GM18520 (cell line): ENCODE results near the gene WWC1.

Experiments
- ATAC-seq: cut with Tn5 transposase; IDR thresholded peaks from one replicate; pipeline ENCODE4 v1.9.1; 2021; ENCODE audit not compliant: unreplicated experiment

The WWC1 gene

DNA sequence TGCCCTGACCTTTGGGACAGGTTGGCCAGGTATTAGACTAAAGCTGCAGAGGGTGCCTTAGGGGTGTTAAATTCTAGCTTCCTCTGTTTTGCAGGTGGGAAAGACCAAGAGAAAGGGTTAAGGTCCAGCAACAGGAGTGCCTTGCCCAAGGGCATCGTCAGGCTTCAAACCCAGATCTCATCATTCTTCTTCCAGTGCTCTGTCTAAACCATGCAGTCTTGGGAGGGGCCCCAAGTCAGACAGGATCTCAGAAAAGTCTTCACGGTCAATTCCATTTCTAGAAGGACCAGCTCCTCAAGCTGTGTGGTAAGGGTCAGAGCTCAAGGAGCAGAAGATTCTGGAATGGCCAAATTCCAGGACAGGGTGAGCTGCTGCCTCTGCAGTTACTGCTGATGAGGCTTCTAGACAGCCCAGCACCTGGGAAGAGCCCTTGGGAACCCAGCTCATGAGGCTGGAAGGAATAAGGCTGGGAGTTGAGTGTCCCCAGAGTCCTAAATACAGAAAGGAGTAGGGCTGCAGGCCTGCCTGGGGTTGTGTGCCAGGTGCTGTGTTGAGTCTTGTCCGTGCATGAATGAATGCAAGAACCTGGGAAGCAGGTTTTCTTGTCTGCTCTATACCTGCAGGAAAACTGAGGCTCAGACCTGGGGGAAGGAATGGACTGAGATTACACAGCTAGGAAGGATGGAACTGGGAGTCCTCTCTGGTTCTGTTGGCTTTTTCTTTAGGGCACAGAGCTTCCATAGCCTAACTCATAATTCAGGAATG, 69.3 kb downstream of the WWC1 start:
- no peak for ATAC-seq

DNA sequence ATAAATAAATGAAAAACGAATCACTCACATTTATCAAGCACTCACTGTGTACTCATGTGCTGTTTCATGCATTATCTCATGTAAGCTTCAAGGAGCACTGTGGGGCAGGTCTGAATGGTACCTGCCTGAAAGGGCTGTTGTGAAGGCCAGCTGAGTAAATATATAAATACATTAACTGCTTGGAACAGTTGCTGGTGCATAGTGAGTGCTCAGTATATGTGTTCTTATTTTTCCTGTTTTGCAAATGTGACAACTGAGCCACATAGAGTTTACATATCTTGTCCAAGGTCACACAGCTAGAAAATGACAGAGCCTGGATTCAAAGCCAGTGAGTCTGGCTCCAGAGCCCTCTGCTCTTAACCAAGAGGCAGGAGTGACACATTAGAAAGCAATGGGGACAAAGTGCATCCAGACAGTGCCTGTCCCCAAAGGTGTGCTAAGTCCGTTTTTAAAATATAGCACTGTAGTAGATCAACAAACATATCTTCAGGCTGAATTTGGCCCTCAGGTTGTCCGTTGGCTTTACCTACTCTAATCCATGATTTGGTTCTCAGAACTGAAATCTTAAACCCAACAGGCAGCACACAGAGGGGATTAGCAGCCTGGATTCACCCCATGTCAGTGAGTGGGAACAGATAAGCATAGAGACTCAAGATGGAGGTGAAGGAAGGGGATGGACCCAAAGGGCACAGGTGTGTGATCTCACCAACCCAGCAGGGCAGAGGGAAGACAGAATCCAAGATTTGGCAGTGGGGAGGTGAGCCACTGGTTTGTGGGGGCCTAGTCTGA, 70.8 kb downstream of the WWC1 start:
- no peak for ATAC-seq

DNA sequence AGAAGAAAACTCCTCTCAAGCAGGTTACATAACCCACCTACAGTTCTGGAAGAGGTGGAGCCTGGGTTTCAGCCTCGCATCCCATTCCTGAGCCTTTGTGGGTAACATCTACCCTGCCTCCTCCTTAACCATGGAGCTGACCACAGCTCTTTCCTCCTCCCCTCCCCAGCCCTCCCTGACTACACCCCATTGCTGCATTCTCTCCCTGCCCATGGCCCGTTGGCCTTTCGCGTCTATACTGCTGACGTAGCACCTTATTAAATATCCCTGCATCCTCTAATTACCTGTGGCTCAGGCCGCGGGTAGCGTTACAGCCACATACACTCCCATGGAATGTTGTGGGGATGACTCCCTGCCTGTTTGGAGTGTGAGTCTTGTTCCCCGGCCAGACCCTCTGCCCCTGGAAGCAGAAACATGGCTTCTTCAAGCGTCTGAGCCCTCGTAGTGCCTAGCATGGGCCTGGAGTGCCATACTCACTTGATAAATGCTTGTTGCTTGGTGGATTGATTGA, 72.8 kb downstream of the WWC1 start:
- ATAC-seq = no peak

DNA sequence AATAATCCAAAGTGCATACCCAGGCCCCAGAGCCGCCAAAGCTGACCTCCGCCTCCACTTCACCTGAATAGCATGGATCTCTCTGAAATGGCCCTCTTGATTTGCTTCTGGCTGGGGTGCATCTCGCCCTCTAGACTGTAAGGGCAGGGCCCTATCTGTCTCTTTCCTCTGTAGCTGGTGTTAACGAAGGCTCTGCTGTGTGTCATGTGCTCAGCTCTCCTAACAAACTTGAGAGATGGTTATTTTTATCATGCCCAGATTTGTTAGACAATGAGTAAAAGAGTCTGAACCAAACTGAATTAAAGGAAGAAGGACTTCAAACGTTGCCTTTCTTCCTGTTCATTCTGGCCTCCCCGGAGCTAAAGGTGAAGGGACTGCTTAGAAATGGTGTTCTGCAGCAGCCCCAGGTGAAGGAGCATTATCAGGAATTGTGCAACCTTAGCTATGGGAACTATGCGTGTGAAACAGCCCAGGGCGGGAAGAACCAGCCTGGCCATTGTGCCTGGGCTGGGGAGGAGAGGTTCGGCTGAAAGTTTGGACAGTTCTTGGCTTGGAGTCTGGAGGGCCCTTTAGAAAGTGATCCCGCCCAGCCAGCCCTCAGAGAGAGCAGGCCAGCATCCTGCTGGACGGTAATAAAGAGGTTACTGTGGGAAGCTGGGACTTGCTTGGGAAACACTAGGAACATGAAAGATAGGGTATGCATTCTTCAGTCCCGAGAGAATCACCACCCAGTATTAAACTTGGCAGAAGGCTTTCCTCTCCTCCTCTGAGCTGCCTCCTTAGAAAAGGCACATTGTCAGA, 73.5 kb downstream of the WWC1 start:
- no peak for ATAC-seq

DNA sequence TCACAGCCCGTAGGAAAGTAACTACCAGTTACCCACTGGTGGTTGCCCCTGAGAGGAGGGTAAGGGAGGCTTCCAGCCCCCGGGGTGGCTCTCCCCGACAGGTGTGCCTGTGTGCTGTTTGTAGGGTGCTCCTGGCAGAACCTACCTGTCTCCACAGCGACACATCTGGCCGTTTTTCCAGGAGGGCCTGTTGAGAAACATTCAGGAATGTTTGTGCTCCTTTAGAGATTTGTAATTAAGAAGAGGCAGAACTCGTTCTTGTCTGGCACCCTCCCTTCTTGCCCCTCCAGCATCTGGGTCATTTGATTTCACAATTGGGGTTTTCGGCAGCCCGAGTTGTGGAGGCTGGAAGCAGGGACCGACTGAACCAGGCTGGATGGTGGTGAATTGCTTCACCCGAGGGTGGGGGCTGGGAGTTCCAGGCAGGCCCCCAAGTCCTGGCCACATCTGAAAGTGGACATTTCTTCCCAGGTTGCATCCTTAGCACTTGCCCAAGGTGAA, 74.2 kb downstream of the WWC1 start:
- no peak for ATAC-seq

DNA sequence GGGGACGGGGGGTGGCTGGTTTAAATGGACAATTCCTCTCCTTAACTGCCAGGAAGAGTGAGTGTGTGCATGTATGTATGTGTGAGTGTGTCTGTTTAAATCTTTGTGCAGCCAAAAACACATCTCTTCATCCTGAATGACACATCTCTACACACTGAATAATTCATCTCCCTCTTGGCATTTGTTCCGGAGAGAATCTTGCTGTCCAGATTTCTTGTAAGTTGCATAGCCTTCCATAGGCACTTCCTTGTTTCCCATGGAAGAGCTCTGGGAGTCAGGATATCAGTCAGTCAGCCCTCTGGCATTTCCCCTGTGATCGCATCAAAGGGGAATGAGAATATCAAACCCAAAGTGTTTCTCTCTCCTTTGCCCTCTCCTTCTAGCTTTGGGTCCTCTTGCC, 74.7 kb downstream of the WWC1 start:
- ATAC-seq = no peak

DNA sequence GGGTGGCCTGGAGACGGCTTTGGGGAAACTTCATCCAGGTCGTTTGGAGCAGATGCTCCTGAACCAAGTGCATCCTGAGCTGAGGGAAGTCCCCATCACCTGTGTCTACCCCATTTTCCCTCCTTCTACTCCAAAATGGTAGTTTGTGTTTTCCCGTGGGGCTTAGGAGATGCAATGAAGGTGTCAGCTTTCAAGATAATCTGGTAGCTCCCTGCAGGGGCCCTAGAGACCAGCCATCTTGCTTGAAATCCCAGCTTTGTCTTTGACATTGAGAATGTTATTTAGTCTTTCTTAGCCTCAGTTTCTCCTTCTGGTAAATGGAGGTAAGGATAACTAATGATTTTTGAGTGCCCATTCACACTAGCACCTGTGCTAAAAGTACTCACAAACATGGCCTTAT, 77.4 kb downstream of the WWC1 start:
- ATAC-seq = no peak

DNA sequence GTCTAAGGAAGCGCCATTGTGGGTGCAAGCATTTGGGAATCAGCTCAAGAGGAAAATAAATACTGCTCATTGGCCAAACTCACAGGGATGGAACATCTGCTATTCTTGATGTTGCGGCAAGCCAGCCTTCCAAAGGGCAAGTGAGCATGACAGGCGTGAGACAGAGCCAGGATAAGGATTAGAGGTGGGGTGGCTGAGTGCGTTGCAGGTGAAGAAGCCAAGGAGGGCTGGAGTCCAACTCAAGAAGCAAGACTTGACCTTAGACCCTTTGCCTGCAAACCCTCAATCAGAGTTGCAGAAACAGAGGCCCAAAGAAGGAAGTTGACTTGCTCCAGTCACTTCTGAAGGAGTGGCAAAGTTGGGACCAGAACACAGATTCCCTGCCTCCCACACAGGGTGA, 79.4 kb downstream of the WWC1 start:
- no peak for ATAC-seq

DNA sequence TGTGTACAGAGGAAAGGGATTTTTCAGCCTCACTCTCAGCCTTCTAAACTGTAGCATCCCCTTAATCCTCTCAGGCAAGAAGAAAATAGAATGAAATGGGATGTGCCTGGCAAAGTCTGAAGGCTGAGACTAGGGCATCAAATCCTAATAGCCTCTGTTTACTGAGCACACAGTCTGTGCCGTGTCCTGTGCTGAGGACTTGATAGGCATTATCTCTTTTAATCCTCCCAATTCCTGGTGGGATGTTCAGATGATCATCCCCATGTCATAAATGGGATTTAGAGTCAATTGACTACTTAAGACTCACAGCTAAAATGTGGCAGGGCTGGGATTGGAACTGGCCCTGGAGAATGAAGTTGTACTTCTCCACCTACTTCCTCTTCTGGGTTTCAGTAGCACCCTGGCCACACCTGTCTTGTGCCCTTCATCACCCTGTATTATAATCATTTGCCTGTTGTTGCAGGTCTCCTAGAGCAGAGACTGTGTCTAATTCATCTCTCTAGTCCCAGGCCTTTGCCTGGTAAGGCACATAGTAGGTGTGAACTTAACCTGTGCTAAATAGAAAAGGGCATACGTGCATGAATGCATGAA, 81.0 kb downstream of the WWC1 start:
- no peak for ATAC-seq

DNA sequence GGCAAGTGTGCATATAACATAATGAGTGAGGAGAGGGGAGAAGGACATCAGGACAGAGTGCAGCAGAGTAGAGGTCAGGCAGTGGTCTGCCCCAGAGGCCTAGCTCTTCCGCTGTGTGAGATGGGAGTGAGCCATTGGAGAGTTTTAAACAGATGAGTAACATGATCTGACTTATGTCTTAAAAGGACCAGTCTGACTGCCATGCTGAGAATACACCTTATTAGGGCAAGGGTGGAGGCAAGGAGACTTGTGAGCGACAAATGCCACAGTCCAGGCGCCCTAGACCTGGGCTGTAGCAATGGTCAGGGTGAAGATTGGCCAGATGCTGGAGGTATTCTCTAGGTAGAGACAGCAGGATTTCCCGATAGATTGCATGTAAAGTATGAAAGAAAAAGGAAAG, 83.1 kb downstream of the WWC1 start:
- ATAC-seq = no peak

DNA sequence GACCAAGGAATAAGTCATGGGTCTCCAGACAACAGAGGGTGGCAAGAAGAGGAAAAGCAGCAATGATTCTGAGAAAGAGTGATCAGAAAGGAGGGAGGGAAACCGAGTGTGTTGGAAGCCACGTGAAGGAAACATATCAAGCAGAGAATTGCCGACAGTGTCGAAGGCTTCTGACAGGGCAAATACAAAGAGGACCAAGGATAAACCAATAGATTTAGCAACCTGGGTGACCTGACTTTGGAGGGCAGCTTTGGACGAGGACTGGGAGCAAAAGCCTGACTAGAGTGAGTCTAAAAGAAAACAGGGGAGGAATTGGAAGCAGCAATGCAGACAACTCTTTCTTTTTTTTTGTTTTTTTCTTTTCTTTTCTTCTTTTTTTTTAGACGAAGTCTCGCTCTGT, 83.8 kb downstream of the WWC1 start:
- ATAC-seq = no peak

DNA sequence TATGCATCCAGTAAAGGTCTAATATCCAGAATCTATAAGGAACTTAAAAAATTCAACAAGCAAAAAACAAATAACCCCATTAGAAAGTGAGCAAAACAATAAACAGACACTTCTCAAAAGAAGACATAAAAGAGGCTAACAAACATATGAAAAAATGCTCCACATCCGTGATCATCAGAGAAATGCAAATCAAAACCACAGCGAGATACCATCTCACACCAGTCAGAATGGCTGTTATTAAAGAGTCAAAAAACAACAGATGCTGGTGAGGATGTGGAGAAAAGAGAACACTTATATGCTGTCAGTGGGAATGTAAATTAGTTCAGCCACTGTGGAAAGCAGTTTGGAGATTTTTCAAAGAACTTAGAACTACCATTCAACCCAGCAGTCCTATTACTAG, 86.1 kb downstream of the WWC1 start:
- ATAC-seq = no peak

DNA sequence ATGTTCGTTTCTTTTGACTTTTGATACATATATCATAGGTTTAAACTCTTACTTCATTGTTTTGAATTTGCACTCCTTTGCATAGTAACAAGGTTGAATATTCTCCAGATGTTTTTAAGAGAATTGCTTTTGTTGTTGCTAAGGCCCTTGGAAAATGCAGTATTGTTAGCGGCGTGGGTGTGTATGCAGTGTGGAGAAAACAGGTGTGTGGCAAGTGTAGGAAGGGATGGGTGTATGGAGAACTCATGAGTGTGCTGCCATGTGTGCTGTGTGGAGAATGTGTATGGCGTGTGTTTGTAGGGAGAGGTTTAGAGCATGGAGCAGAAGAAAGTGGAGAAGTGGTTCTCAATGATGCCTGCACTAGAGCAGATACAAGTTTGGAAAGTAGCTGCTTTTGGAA, 87.3 kb downstream of the WWC1 start:
- no peak for ATAC-seq

DNA sequence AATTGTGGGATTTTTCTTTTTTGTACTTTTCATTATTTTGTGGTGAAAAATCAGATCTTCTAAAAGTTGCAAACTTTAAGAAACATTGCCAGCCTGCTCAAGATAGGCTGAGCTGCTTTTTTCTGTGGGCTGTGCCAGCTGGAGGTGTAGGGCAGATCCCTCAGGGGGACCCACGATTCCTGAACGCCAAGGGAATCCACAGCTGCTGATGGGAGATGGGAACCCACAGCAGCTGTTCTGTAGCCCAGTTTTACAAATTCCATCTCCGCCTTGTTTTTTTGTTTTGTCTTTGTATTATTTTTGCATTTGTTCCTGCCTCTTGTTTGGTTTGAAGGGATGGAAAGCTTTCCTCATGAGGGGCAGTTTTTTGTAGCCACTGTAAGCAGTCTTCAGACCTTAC, 91.0 kb downstream of the WWC1 start:
- no peak for ATAC-seq

DNA sequence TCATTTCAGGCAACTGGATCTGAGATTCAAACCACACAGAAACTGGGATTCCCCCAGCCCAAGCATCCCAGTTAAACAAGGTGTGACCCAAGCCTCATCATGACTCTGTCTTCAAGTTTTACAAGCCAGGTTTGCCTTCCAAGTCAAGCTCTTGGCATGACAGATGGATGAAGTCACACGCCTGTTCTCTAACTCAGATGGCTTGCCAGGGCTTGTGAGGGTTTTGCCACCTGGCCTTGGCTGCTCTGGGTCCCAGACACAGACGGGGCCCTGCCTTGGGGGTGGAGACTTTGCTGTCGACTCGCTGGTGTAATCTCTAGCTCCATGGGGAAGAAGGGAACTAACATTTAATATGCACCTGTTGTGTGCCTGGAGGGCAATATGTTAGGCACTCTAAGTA, 99.0 kb downstream of the WWC1 start:
- no peak for ATAC-seq

DNA sequence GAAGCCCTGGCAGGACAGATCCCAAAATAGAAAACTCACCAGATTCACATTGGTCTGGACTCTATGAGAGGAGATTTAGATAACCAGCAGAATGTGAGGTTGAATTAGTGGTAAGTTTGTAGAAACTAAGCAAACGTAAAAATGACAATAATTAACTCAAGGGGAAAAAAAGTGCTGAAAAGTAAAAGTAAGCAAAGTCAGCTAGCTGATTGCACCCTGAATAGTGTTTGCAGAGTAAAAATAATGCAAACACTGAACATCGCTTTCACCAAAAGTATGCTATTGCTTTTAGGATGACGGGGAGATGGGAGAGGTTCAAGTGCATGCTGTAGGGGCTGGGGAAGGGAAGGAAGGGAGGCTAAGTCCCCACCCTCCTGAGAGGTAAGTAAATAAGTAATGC, 102.3 kb downstream of the WWC1 start:
- ATAC-seq = no peak

DNA sequence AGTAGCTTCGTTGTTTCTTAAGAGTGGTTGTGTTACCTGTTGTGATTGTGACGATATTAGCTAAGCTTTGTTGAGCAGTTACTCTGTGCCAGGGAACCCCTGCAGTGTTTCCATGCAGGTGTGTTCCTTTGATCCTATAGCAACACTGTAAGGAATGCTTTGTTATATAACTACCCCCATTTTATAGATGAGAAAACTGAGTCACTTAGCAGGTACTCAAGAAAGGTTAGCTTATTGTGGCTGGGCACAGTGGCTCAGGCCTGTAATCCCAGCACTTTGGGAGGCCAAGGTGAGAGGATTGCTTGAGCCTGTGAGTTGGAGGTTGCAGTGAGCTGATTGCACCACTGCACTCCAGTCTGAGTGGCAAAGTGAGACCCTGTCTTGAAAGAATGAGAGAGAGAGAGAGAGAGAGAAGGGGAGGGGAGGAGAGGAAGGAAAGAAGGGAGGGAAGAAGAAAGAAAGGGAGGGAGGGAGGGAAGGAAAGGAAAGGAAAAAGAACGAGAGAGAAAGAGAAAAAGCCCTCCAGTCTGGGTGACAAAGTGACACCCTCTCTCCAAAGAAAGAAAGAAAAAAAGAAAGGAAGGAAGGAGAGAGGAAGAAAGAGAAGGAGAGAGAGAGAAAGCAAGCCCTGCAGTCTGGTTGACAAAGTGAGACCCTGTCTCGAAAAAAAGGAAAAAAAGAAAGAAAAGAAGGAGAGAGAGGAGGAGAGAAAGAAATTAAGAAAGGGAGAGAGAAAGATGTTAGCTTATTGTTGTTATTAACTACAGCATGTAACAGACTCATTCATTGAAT, 109.2 kb downstream of the WWC1 start:
- no peak for ATAC-seq

DNA sequence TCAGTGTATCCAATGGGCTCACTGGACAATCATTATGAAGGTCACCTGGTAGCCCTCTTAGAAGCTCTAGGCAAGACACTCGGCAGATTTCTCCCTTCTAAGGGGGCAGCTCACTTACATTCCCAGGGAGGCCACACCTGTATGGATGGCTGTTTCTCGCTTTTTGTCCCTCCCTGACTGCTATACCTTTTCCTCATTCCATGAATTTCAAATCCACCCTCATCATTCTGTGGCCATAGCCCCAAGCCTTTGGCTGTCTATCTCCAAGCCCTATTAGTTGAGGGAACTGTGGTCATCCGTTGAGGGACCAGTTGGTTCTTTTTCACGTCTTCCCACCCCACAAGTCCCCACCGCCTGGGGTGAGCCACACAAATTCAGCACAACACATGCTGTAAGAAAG, 109.8 kb downstream of the WWC1 start:
- no peak for ATAC-seq

DNA sequence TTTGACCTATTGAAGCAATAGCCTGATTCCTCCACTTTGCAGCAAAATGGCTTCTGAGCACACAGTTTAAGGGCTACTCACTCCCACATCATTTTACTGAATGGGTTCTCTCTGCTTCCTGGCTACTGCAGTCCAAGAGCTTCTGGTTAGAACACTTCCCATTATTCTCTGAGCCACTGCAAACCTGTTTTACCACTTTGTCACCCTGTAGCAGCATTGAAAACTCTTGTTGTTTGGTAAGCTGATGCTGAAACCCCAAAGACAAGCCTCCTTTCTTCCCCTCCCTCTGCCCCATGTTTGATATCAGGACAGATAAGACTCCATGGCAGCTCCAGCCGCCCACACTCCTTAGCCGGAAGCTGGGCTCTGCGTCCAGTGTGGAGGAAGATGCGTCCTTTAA, 110.4 kb downstream of the WWC1 start:
- no peak for ATAC-seq

DNA sequence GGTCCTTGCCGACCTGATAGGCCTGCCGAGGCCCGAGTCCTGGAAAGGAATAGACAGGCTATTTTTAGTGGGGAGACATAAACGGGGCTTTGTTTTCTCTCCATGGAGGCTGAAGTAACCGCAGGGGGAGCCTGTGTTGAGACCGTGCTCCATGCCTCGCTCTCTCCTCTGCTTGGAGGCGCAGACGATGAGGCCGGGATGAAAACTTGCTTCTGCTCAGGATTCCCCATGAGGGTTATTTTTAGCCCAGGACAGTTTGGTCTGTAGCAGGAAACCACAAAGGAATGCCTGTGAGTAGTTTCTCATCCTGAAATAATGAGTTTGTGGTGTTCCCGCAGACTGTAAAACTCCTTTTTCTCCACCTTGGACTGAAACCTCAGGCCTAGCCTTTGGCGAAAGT, 112.9 kb downstream of the WWC1 start:
- ATAC-seq = no peak
